ENCODE results near the gene C22orf39.

Gene C22orf39

DNA sequence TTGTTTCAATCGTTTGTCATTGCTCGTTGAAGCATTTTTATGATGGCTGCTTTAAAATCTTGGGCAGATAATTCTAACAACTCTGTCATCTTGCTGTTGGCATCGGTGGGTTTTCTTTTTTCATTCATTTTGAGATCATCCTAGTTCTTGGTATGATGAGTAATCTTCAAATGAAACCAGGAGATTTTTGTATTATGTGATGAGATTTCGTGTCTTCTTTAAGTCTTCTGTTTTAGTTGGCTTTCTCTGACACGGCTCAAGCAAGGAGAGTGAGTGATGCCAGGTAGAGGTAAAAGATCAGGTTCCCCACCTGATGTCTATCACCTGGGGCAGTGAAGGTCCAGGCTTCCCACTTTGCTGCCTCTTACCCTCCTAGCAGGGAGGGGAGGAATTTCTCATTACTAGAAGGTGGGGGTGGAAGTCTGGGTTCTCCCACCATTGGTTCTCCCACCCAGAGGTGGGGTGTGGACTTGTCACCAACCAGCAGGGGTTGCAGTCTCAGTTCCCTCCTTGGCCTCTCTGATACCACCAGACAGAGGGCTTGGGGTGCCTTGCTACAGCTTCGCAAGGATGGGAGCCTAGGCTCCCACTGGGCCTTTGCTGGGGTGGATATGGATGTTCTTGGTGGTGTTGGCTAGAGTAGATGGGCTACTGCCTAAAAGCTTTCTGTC, 45.1 kb upstream of the C22orf39 start:
- ChIA-PET CTCF (interaction anchor here (0.6 to 7.3 kb wide), 5 partner anchors 22 to 138 kb away, joined by 3 to 136 read pairs (median 4); partner anchors contain the start of gene CLDN5), POLR2A (interaction anchor here (0.6 kb wide), 1 partner anchor 76 kb away, joined by 4 read pairs; no protein-coding TSS in a partner anchor)
- no peak for DNase-seq
- Histone ChIP-seq H3K4me3 (ENCODE audit: control insufficient read depth in 1 of 7, extremely low read depth in 1 of 7, insufficient read depth in 4 of 7, low read depth in 2 of 7, low read length in 6 of 7) (no peak overlapping the region), H3K4me1 (ENCODE audit: control extremely low read depth in 1 of 4, control insufficient read depth in 4 of 4, insufficient read depth in 4 of 4, low read length in 3 of 4) (peaks cover 0 to 10% (median 3%) of the 10 kb centered on the region in 4 experiments), H3K36me3 (ENCODE audit: control insufficient read depth in 4 of 4, insufficient read depth in 4 of 4, low read length in 3 of 4) (peaks cover 4 to 66% (median 18%) of the 10 kb centered on the region in 4 experiments), H3K27me3 (replicated peaks in 2 of 5; ENCODE audit: control insufficient read depth in 4 of 5, insufficient read depth in 5 of 5, low read length in 4 of 5) (no peaks in the 10 kb centered on the region), H3K27ac (ENCODE audit: insufficient read depth in 1 of 2, low read depth in 1 of 2, low read length in 2 of 2, poor library complexity in 1 of 2, severe bottlenecking in 2 of 2) (no peak overlapping the region), H3K9me3 (ENCODE audit: control extremely low read depth in 1 of 5, control insufficient read depth in 4 of 5, insufficient read depth in 2 of 5, low read depth in 1 of 5, low read length in 4 of 5) (no peaks in the 10 kb centered on the region)
- 98% methylated on average over 6 of the region's 6 CpGs for WGBS (ENCODE audit: insufficient coverage)

DNA sequence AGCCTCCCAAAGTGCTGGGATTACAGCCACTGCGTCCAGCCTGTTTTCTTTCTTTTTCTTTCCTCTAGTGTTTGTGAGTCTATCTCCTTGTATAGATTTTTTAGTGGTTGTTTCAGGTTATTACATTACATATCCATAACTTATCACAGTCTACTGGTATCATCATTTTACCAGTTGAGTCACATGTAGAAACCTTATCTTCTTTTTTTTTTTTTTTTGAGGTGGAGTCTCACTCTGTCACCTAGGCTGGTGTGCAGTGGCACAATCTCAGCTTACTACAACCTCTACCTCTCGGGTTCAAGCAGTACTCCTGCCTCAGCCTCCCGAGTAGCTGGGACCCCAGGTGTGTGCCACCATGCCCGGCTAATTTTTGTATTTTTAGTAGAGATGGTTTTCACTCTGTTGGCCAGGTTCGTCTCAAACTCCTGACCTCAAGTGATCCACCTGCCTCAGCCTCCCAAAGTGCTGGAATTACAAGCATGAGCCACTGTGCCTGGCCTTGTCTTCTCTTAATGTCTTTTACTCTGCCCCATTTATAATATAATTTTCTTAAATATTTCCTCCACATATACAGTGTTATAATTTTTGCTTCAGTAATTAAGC, 43.2 kb upstream of the C22orf39 start:
- no peaks in the 10 kb centered on the region for H3K9me3 ChIP-seq (ENCODE audit: control extremely low read depth in 1 of 5, control insufficient read depth in 4 of 5, insufficient read depth in 2 of 5, low read depth in 1 of 5, low read length in 4 of 5)
- WGBS (ENCODE audit: insufficient coverage) = 100% methylated on average over 3 of the region's 5 CpGs
- CTCF ChIA-PET = interaction anchor here (1.0 to 9.1 kb wide), 3 partner anchors 10 to 140 kb away, joined by 3 to 64 read pairs (median 5); no protein-coding TSS in a partner anchor
- no peaks in the 10 kb centered on the region for H3K27me3 ChIP-seq (replicated peaks in 2 of 5; ENCODE audit: control insufficient read depth in 4 of 5, insufficient read depth in 5 of 5, low read length in 4 of 5)
- peaks cover 0 to 4% (median 0%) of the 10 kb centered on the region in 4 experiments for H3K4me1 ChIP-seq (ENCODE audit: control extremely low read depth in 1 of 4, control insufficient read depth in 4 of 4, insufficient read depth in 4 of 4, low read length in 3 of 4)
- peaks cover 0 to 54% (median 18%) of the 10 kb centered on the region in 4 experiments for H3K36me3 ChIP-seq (ENCODE audit: control insufficient read depth in 4 of 4, insufficient read depth in 4 of 4, low read length in 3 of 4)
- H3K4me3 ChIP-seq (ENCODE audit: control insufficient read depth in 1 of 7, extremely low read depth in 1 of 7, insufficient read depth in 4 of 7, low read depth in 2 of 7, low read length in 6 of 7) = no peak overlapping the region
- DNase-seq = no peak
- no peak overlapping the region for H3K27ac ChIP-seq (ENCODE audit: insufficient read depth in 1 of 2, low read depth in 1 of 2, low read length in 2 of 2, poor library complexity in 1 of 2, severe bottlenecking in 2 of 2)
- POLR2A ChIA-PET = no interaction called here

- H3K27ac ChIP-seq (ENCODE audit: insufficient read depth in 1 of 2, low read depth in 1 of 2, low read length in 2 of 2, poor library complexity in 1 of 2, severe bottlenecking in 2 of 2) = peak overlapping the region in 1 of 2 experiments; percentile 20
- peak; percentile 31 to 69 (median 63) for DNase-seq
- CTCF ChIA-PET = interaction anchor here (1.9 to 9.1 kb wide), 2 partner anchors 14 to 142 kb away, joined by 6 to 64 read pairs; no protein-coding TSS in a partner anchor
These were observed 41.7 kb upstream of the C22orf39 start for GRCh38 chr22:19488884-19489843.

GRCh38 chr22:19488285-19488684, 40.8 kb upstream of the C22orf39 start:
- Histone ChIP-seq H3K9me3 (ENCODE audit: control extremely low read depth in 1 of 5, control insufficient read depth in 4 of 5, insufficient read depth in 2 of 5, low read depth in 1 of 5, low read length in 4 of 5) (no peaks in the 10 kb centered on the region), H3K4me1 (ENCODE audit: control extremely low read depth in 1 of 4, control insufficient read depth in 4 of 4, insufficient read depth in 4 of 4, low read length in 3 of 4) (peaks cover 0 to 4% (median 0%) of the 10 kb centered on the region in 4 experiments), H3K36me3 (ENCODE audit: control insufficient read depth in 4 of 4, insufficient read depth in 4 of 4, low read length in 3 of 4) (peaks cover 11 to 57% (median 23%) of the 10 kb centered on the region in 4 experiments), H3K27me3 (replicated peaks in 2 of 5; ENCODE audit: control insufficient read depth in 4 of 5, insufficient read depth in 5 of 5, low read length in 4 of 5) (no peaks in the 10 kb centered on the region), H3K27ac (ENCODE audit: insufficient read depth in 1 of 2, low read depth in 1 of 2, low read length in 2 of 2, poor library complexity in 1 of 2, severe bottlenecking in 2 of 2) (no peak overlapping the region), H3K4me3 (ENCODE audit: control insufficient read depth in 1 of 7, extremely low read depth in 1 of 7, insufficient read depth in 4 of 7, low read depth in 2 of 7, low read length in 6 of 7) (no peak overlapping the region)
- WGBS (ENCODE audit: insufficient coverage) = 100% methylated on average over 1 of the region's 2 CpGs
- DNase-seq = no peak
- POLR2A ChIA-PET = no interaction called here
- CTCF ChIA-PET = interaction anchor here (1.9 to 9.1 kb wide), 2 partner anchors 14 to 143 kb away, joined by 6 to 64 read pairs; no protein-coding TSS in a partner anchor

More at GRCh38 chr22:19488884-19489843, 41.7 kb upstream of the C22orf39 start:
- 100% methylated on average over 2 of the region's 7 CpGs for WGBS (ENCODE audit: insufficient coverage)
- H3K4me1 ChIP-seq (ENCODE audit: control extremely low read depth in 1 of 4, control insufficient read depth in 4 of 4, insufficient read depth in 4 of 4, low read length in 3 of 4) = peaks cover 0 to 4% (median 0%) of the 10 kb centered on the region in 4 experiments
- peaks cover 8 to 55% (median 20%) of the 10 kb centered on the region in 4 experiments for H3K36me3 ChIP-seq (ENCODE audit: control insufficient read depth in 4 of 4, insufficient read depth in 4 of 4, low read length in 3 of 4)
- no peaks in the 10 kb centered on the region for H3K9me3 ChIP-seq (ENCODE audit: control extremely low read depth in 1 of 5, control insufficient read depth in 4 of 5, insufficient read depth in 2 of 5, low read depth in 1 of 5, low read length in 4 of 5)
- no peaks in the 10 kb centered on the region for H3K27me3 ChIP-seq (replicated peaks in 2 of 5; ENCODE audit: control insufficient read depth in 4 of 5, insufficient read depth in 5 of 5, low read length in 4 of 5)
- POLR2A ChIA-PET = no interaction called here
- no peak overlapping the region for H3K4me3 ChIP-seq (ENCODE audit: control insufficient read depth in 1 of 7, extremely low read depth in 1 of 7, insufficient read depth in 4 of 7, low read depth in 2 of 7, low read length in 6 of 7)

DNA sequence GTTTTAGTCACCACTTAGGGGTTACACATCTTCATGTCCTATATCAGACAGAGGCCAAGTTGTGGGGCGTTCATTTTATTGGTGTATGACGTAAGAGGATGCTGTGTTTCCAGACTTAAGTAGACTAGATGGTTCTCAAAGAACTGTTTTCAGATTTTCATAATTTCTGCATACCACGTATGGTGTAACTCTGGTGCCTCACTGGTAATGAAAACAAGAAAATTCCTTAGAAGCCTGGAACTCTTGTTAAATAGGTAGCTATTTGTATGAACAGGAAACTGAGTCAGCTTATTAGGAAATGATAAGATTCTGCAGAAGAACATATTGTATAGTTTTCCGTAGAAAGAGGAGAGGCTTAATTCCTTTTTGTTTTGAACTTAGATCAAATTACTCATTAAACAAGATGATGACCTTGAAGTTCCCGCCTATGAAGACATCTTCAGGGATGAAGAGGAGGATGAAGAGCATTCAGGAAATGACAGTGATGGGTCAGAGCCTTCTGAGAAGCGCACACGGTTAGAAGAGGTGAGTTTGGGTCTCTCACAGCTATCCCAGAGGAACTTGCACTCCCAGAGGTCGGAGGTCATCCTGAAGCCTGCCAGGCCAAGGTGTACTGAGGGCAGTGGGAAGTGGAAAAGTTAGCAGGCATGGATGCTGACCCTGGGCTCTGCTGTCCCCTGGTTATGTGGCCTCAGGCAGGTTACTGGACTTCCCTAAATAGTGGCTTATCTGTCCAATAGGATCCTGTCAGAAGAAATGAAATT, 36.2 kb upstream of the C22orf39 start:
- H3K36me3 ChIP-seq (ENCODE audit: control insufficient read depth in 4 of 4, insufficient read depth in 4 of 4, low read length in 3 of 4) = peaks cover 10 to 49% (median 22%) of the 10 kb centered on the region in 4 experiments
- ChIA-PET POLR2A (no interaction called here), CTCF (interaction anchor here (1.5 to 9.1 kb wide), 2 partner anchors 38 to 147 kb away, joined by 3 to 64 read pairs; no protein-coding TSS in a partner anchor)
- 95% methylated on average over 7 of the region's 8 CpGs for WGBS (ENCODE audit: insufficient coverage)
- DNase-seq = no peak
- no peak overlapping the region for H3K27ac ChIP-seq (ENCODE audit: insufficient read depth in 1 of 2, low read depth in 1 of 2, low read length in 2 of 2, poor library complexity in 1 of 2, severe bottlenecking in 2 of 2)
- H3K4me3 ChIP-seq (ENCODE audit: control insufficient read depth in 1 of 7, extremely low read depth in 1 of 7, insufficient read depth in 4 of 7, low read depth in 2 of 7, low read length in 6 of 7) = no peak overlapping the region
- no peaks in the 10 kb centered on the region for H3K27me3 ChIP-seq (replicated peaks in 2 of 5; ENCODE audit: control insufficient read depth in 4 of 5, insufficient read depth in 5 of 5, low read length in 4 of 5)
- H3K4me1 ChIP-seq (ENCODE audit: control extremely low read depth in 1 of 4, control insufficient read depth in 4 of 4, insufficient read depth in 4 of 4, low read length in 3 of 4) = peaks cover 4 to 12% (median 12%) of the 10 kb centered on the region in 4 experiments
- no peaks in the 10 kb centered on the region for H3K9me3 ChIP-seq (ENCODE audit: control extremely low read depth in 1 of 5, control insufficient read depth in 4 of 5, insufficient read depth in 2 of 5, low read depth in 1 of 5, low read length in 4 of 5)

DNA sequence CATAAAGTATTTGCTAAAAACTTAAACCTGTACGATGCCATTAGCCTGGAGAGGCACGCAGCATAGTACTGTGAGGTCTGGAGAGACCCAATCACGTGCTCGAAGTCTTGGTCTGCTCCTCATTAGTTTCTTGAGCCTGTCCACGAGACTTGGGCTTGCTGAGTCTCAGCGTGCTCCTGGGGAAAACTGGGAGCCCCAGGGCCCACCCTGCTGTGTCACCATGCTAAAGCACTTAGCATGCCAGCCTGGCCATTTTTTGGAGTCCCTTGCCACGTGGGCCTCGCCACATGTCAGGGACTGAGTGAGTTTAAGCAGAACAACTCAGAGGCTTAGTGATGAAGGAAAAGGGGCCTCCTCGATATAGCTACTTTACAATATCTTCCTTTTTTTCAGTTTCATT, 34.8 kb upstream of the C22orf39 start:
- ChIA-PET CTCF (no interaction called here), POLR2A (no interaction called here)

More for the DNA sequence above, 34.8 kb upstream of the C22orf39 start:
- Histone ChIP-seq H3K4me3 (ENCODE audit: control insufficient read depth in 1 of 7, extremely low read depth in 1 of 7, insufficient read depth in 4 of 7, low read depth in 2 of 7, low read length in 6 of 7) (no peak overlapping the region), H3K9me3 (ENCODE audit: control extremely low read depth in 1 of 5, control insufficient read depth in 4 of 5, insufficient read depth in 2 of 5, low read depth in 1 of 5, low read length in 4 of 5) (no peaks in the 10 kb centered on the region), H3K27ac (ENCODE audit: insufficient read depth in 1 of 2, low read depth in 1 of 2, low read length in 2 of 2, poor library complexity in 1 of 2, severe bottlenecking in 2 of 2) (no peak overlapping the region), H3K27me3 (replicated peaks in 2 of 5; ENCODE audit: control insufficient read depth in 4 of 5, insufficient read depth in 5 of 5, low read length in 4 of 5) (no peaks in the 10 kb centered on the region), H3K4me1 (ENCODE audit: control extremely low read depth in 1 of 4, control insufficient read depth in 4 of 4, insufficient read depth in 4 of 4, low read length in 3 of 4) (peaks cover 15 to 24% (median 22%) of the 10 kb centered on the region in 4 experiments), H3K36me3 (ENCODE audit: control insufficient read depth in 4 of 4, insufficient read depth in 4 of 4, low read length in 3 of 4) (peaks cover 8 to 43% (median 20%) of the 10 kb centered on the region in 4 experiments)
- WGBS (ENCODE audit: insufficient coverage) = 100% methylated on average over 7 of the region's 9 CpGs
- DNase-seq = no peak
